ENCODE results near the gene CALR. TPM values are rescaled to one million over a fixed set of nuclear protein-coding genes. Genes with fewer than 3 reads are reported as not detected.

The CALR gene
- total and polyA plus RNA-seq, 9 of the 15 experiments (the other 6 are each of a cell fraction or from before 2014, with no cell fraction given), result 126 to 811 (median 642) TPM

- TF ChIP-seq ZBTB33 (CRISPR knock-in tag; IDR thresholded peaks at IDR 0.05) (peak; percentile 68; the same call in 1 of the 2 replicates), POLR2A (conservative IDR thresholded peaks at IDR 0.05) (peak; percentile 58)
Observed at GRCh38 chr19:12953799-12954611, 15.6 kb downstream of the CALR start (continued).

DNA sequence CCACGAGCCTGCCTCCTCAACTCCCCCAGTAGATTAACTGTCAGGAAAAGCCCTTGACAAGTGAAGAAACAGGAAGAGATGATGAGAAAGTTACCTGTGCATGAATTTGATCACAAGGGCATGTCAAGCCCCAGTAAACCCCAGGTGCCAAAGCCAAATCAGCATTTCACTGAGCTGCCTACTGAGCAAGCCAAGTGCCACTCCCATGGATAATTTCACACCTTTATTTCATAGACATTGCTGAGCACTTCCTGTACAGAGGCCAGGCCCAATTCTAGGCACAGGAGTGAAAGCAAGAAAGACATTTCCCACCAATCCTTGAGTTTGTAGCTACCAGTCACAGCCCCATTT is 16.2 kb downstream of the CALR start:
- no peaks in the 10 kb centered on the region for H3K9me3 ChIP-seq (replicated peaks; ENCODE audit: control insufficient read depth, insufficient read depth, low read depth, low read length)
- H3K4me2 ChIP-seq (ENCODE audit: insufficient read depth, low read length), result no peak overlapping the region
- ATAC-seq (no peak), DNase-seq (ENCODE audit: extremely low read depth in 1 of 4, low spot score in 3 of 4) (no peak), FAIRE-seq (no peak)
- WGBS (ENCODE audit: insufficient coverage, low coverage, missing lambda C conversion rate), result 23% methylated on average over 1 of the region's 1 CpG
- no peaks in the 10 kb centered on the region; the same call in 1 of the 2 replicates for H4K20me1 ChIP-seq (replicated peaks; ENCODE audit: control insufficient read depth, insufficient read depth, low read length)
- intact Hi-C loops (cut with micrococcal nuclease), result no loop called here
- peaks cover 59% of the 10 kb centered on the region; the same call in 2 of the 3 replicates for H3K36me3 ChIP-seq (ENCODE audit: control insufficient read depth, insufficient read depth, low read length)
- H3K4me1 ChIP-seq (replicated peaks in 1 of 2; ENCODE audit: control insufficient read depth in 2 of 2, insufficient read depth in 2 of 2, low read length in 2 of 2), result peaks cover 0 to 39% of the 10 kb centered on the region in 2 experiments; a peak in 3 of 5 replicates
- no peak overlapping the region for H2AFZ ChIP-seq (ENCODE audit: low read depth, low read length)
- BruUV-seq (replicated peaks), result no TSS peak
- no peaks in the 10 kb centered on the region for H3K27me3 ChIP-seq (ENCODE audit: control insufficient read depth in 2 of 2, insufficient read depth in 2 of 2, low read length in 2 of 2)
- in situ Hi-C loops (cut with MboI), result no loop called here
- peaks cover 52% of the 10 kb centered on the region for H3K79me2 ChIP-seq (ENCODE audit: control insufficient read depth, insufficient read depth, low read length)
- ChIA-PET CTCF (ENCODE audit: low intra/inter-chr PET ratio) (no interaction called here), POLR2A (interaction anchor here (0.7 to 3.7 kb wide), 10 partner anchors 8 to 209 kb away, joined by 3 to 18 read pairs (median 6); partner anchors contain the start of genes DAND5, GCDH, KLF1 and RAD23A)
- H3K27ac ChIP-seq (ENCODE audit: extremely low read depth, low read depth, low read length), result peak overlapping the region; percentile 4; the same call in 1 of the 3 replicates
- peak overlapping the region in 1 of 2 experiments; percentile 56; a peak in 2 of 4 replicates for H3K9ac ChIP-seq (ENCODE audit: insufficient read depth in 1 of 2, low read depth in 2 of 2, low read length in 2 of 2)
- H3K4me3 ChIP-seq, result no peak overlapping the region
- no peaks in the 10 kb centered on the region for H3K9me1 ChIP-seq (ENCODE audit: control insufficient read depth, insufficient read depth, low read length)
- TF ChIP-seq THAP7 (CRISPR knock-in tag; IDR thresholded peaks at IDR 0.05), result no peak
- no peak for TF ChIP-seq NUFIP1 (IDR thresholded peaks at IDR 0.05; ENCODE audit: partially characterized antibody)
- TF ChIP-seq, protein P1, sequence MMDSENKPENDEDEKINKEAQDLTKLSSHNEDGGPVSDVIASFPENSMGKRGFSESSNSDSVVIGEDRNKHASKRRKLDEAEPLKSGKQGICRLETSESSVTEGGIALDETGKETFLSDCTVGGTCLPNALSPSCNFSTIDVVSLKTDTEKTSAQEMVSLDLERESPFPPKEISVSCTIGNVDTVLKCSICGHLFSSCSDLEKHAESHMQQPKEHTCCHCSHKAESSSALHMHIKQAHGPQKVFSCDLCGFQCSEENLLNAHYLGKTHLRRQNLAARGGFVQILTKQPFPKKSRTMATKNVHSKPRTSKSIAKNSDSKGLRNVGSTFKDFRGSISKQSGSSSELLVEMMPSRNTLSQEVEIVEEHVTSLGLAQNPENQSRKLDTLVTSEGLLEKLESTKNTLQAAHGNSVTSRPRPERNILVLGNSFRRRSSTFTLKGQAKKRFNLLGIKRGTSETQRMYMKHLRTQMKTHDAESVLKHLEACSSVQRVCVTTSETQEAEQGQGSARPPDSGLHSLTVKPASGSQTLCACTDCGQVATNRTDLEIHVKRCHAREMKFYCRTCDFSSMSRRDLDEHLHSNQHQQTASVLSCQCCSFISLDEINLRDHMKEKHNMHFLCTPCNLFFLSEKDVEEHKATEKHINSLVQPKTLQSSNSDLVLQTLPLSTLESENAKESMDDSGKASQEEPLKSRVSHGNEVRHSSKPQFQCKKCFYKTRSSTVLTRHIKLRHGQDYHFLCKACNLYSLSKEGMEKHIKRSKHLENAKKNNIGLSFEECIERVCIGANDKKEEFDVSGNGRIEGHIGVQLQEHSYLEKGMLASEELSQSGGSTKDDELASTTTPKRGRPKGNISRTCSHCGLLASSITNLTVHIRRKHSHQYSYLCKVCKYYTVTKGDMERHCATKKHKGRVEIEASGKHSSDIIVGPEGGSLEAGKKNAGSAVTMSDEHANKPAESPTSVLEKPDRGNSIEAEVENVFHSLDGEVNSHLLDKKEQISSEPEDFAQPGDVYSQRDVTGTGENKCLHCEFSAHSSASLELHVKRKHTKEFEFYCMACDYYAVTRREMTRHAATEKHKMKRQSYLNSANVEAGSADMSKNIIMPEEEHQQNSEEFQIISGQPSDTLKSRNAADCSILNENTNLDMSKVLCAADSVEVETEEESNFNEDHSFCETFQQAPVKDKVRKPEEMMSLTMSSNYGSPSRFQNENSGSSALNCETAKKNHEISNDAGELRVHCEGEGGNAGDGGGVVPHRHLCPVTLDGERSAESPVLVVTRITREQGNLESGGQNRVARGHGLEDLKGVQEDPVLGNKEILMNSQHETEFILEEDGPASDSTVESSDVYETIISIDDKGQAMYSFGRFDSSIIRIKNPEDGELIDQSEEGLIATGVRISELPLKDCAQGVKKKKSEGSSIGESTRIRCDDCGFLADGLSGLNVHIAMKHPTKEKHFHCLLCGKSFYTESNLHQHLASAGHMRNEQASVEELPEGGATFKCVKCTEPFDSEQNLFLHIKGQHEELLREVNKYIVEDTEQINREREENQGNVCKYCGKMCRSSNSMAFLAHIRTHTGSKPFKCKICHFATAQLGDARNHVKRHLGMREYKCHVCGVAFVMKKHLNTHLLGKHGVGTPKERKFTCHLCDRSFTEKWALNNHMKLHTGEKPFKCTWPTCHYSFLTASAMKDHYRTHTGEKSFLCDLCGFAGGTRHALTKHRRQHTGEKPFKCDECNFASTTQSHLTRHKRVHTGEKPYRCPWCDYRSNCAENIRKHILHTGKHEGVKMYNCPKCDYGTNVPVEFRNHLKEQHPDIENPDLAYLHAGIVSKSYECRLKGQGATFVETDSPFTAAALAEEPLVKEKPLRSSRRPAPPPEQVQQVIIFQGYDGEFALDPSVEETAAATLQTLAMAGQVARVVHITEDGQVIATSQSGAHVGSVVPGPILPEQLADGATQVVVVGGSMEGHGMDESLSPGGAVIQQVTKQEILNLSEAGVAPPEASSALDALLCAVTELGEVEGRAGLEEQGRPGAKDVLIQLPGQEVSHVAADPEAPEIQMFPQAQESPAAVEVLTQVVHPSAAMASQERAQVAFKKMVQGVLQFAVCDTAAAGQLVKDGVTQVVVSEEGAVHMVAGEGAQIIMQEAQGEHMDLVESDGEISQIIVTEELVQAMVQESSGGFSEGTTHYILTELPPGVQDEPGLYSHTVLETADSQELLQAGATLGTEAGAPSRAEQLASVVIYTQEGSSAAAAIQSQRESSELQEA (IDR thresholded peaks at IDR 0.05; ENCODE audit: low read depth), result no peak
- no peak for TF ChIP-seq KHSRP (IDR thresholded peaks at IDR 0.05)
- no peak for TF ChIP-seq TBL1XR1 (IDR thresholded peaks at IDR 0.05; ENCODE audit: low read length in 2 of 2)
- TF ChIP-seq GATAD2B (IDR thresholded peaks at IDR 0.05; ENCODE audit: borderline replicate concordance), result no peak
- no peak for TF ChIP-seq ZNF408 (CRISPR knock-in tag; IDR thresholded peaks at IDR 0.05; ENCODE audit: low read depth)
